ENCODE results near the gene UEVLD.

The UEVLD gene

DNA sequence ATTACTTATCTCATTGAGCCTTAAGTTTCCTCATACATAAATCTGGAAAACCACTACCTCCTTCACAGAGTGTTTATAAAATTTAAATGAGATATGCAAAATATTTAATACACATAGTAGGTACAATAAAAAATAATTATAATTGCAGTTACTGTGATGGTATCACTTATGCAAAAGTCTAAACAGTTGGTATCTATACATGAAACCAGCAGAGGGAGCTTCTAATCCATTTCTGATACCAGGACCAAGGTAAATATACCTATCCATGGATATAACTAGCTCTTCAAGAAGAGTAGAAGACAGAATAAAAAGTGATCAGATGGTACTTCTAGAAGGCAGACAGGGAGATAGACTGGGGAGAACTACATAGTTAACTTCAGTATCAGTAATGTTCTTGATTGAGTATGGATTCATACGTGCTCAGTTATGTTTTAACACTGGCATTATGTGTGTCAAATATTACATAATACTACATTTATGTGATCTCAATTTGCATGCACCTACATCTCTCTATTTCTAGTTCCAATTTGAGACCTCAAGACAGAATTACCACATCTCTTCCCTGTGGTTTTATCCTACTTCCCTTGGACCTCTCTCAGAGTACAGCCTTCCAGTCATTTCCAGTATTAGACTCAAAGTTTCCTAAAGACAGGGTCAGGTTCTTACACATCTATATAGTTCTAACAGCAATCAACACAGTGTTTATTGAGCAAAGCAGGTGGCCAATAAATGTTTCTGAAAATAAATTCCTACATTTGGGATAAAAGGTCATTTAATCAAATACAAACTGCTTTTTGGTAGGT lies 48.1 kb downstream of the UEVLD start:
- H3K4me1 ChIP-seq (ENCODE audit: low read length): no peaks in the 10 kb centered on the region
- no peaks in the 10 kb centered on the region for H3K36me3 ChIP-seq (replicated peaks; ENCODE audit: insufficient read depth, low read length)
- H3K27me3 ChIP-seq (replicated peaks; ENCODE audit: insufficient read depth, low read length): no peaks in the 10 kb centered on the region
- no peak overlapping the region for H3K9ac ChIP-seq (ENCODE audit: low read length)
- peak; percentile 45 for DNase-seq
- TF ChIP-seq, protein P1, sequence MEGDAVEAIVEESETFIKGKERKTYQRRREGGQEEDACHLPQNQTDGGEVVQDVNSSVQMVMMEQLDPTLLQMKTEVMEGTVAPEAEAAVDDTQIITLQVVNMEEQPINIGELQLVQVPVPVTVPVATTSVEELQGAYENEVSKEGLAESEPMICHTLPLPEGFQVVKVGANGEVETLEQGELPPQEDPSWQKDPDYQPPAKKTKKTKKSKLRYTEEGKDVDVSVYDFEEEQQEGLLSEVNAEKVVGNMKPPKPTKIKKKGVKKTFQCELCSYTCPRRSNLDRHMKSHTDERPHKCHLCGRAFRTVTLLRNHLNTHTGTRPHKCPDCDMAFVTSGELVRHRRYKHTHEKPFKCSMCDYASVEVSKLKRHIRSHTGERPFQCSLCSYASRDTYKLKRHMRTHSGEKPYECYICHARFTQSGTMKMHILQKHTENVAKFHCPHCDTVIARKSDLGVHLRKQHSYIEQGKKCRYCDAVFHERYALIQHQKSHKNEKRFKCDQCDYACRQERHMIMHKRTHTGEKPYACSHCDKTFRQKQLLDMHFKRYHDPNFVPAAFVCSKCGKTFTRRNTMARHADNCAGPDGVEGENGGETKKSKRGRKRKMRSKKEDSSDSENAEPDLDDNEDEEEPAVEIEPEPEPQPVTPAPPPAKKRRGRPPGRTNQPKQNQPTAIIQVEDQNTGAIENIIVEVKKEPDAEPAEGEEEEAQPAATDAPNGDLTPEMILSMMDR (IDR thresholded peaks at IDR 0.05; ENCODE audit: low read length): peak; percentile 58
- no peak for TF ChIP-seq EZH2 (optimal IDR thresholded peaks at IDR 0.05; ENCODE audit: low read depth, low read length)
- H3K4me2 ChIP-seq (ENCODE audit: low read depth, low read length): no peak overlapping the region
- no peaks in the 10 kb centered on the region for H3F3A ChIP-seq (ENCODE audit: insufficient read depth, low read length)
- no peaks in the 10 kb centered on the region for H3K9me2 ChIP-seq (replicated peaks; ENCODE audit: insufficient read depth, low read length)
- H2AFZ ChIP-seq (ENCODE audit: low read length): no peak overlapping the region
- H3K4me3 ChIP-seq (ENCODE audit: low read length): no peak overlapping the region
- H4K20me1 ChIP-seq (ENCODE audit: insufficient read depth, low read length): no peaks in the 10 kb centered on the region
- H3K27ac ChIP-seq (ENCODE audit: low read length): no peak overlapping the region
- no peaks in the 10 kb centered on the region for H3K79me2 ChIP-seq (ENCODE audit: low read length)
- H3K9me3 ChIP-seq (replicated peaks; ENCODE audit: insufficient read depth, low read length): no peaks in the 10 kb centered on the region

DNA sequence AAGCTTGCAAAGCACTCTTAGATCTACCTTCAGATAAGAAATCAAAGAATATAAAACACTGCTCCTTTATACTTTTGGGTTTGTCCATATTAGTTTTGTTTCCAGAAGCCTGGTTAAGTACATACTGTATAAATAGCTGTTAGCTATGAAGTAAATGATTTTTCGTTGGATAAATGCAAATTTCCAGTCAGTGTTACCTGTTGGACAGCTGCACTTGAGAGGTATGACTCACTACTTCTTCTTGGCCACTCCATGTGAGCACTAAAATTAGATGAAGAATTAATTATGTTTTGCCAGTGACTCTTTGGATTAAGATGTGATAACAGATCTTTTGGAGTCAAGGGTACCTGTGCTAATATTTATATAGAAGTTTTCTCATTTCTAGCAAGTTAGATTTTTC lies 52.3 kb downstream of the UEVLD start:
- no peaks in the 10 kb centered on the region for H3F3A ChIP-seq (ENCODE audit: insufficient read depth, low read length)
- no peak overlapping the region for H3K27ac ChIP-seq (ENCODE audit: low read length)
- no peak for DNase-seq
- H3K4me1 ChIP-seq (ENCODE audit: low read length): no peaks in the 10 kb centered on the region
- no peak overlapping the region for H3K9ac ChIP-seq (ENCODE audit: low read length)
- no peaks in the 10 kb centered on the region for H3K9me2 ChIP-seq (replicated peaks; ENCODE audit: insufficient read depth, low read length)
- no peak overlapping the region for H3K4me3 ChIP-seq (ENCODE audit: low read length)
- H3K9me3 ChIP-seq (replicated peaks; ENCODE audit: insufficient read depth, low read length): no peaks in the 10 kb centered on the region
- no peaks in the 10 kb centered on the region for H3K79me2 ChIP-seq (ENCODE audit: low read length)
- H3K4me2 ChIP-seq (ENCODE audit: low read depth, low read length): no peak overlapping the region
- no peak for TF ChIP-seq EZH2phosphoT487 (IDR thresholded peaks at IDR 0.05; ENCODE audit: low read length)
- no peak for TF ChIP-seq EZH2 (optimal IDR thresholded peaks at IDR 0.05; ENCODE audit: low read depth, low read length)
- TF ChIP-seq, protein P1 (IDR thresholded peaks at IDR 0.05; ENCODE audit: low read length): no peak
- H3K27me3 ChIP-seq (replicated peaks; ENCODE audit: insufficient read depth, low read length): no peaks in the 10 kb centered on the region
- no peak overlapping the region for H2AFZ ChIP-seq (ENCODE audit: low read length)
- no peaks in the 10 kb centered on the region for H4K20me1 ChIP-seq (ENCODE audit: insufficient read depth, low read length)
- H3K36me3 ChIP-seq (replicated peaks; ENCODE audit: insufficient read depth, low read length): no peaks in the 10 kb centered on the region

DNA sequence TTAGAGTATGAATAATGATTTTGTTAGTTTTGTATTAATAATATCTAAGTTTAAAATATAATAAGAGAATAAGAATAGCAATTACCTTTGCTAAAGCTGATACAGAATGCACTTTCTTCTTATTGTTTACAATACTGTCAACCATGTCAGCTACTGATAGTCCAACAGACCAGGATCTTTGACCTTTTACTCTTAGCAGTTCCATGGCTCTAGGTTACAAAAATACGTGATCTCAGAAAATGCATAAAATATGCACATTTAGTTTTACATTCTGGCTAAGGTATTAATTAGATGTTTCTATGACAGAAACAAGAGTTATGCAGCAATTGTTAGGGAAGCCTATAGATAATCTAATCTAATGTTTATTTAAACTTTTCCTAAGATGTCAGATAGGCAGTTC lies 54.3 kb downstream of the UEVLD start:
- no peak overlapping the region for H3K9ac ChIP-seq (ENCODE audit: low read length)
- no peaks in the 10 kb centered on the region for H3F3A ChIP-seq (ENCODE audit: insufficient read depth, low read length)
- no peak overlapping the region for H3K27ac ChIP-seq (ENCODE audit: low read length)
- no peaks in the 10 kb centered on the region for H3K79me2 ChIP-seq (ENCODE audit: low read length)
- H3K4me2 ChIP-seq (ENCODE audit: low read depth, low read length): no peak overlapping the region
- H3K4me3 ChIP-seq (ENCODE audit: low read length): no peak overlapping the region
- no peak for DNase-seq
- H4K20me1 ChIP-seq (ENCODE audit: insufficient read depth, low read length): no peaks in the 10 kb centered on the region
- H3K9me3 ChIP-seq (replicated peaks; ENCODE audit: insufficient read depth, low read length): no peaks in the 10 kb centered on the region
- no peaks in the 10 kb centered on the region for H3K9me2 ChIP-seq (replicated peaks; ENCODE audit: insufficient read depth, low read length)
- no peaks in the 10 kb centered on the region for H3K4me1 ChIP-seq (ENCODE audit: low read length)
- H3K36me3 ChIP-seq (replicated peaks; ENCODE audit: insufficient read depth, low read length): no peaks in the 10 kb centered on the region
- H2AFZ ChIP-seq (ENCODE audit: low read length): no peak overlapping the region
- TF ChIP-seq, protein P1 (IDR thresholded peaks at IDR 0.05; ENCODE audit: low read length): no peak
- TF ChIP-seq EZH2phosphoT487 (IDR thresholded peaks at IDR 0.05; ENCODE audit: low read length) (no peak), EZH2 (optimal IDR thresholded peaks at IDR 0.05; ENCODE audit: low read depth, low read length) (no peak)
- H3K27me3 ChIP-seq (replicated peaks; ENCODE audit: insufficient read depth, low read length): no peaks in the 10 kb centered on the region
